GM21447 (cell line): ENCODE measurements around the gene ZNF839.

ENCODE experiments used
- ATAC-seq: cut with Tn5 transposase; IDR thresholded peaks from one replicate; pipeline ENCODE4 v1.9.1; 2021; ENCODE audit not compliant: unreplicated experiment

ZNF839 gene

GRCh38 chr14:102377696-102378095 lies 58.1 kb downstream of the ZNF839 start:
- ATAC-seq = no peak

DNA sequence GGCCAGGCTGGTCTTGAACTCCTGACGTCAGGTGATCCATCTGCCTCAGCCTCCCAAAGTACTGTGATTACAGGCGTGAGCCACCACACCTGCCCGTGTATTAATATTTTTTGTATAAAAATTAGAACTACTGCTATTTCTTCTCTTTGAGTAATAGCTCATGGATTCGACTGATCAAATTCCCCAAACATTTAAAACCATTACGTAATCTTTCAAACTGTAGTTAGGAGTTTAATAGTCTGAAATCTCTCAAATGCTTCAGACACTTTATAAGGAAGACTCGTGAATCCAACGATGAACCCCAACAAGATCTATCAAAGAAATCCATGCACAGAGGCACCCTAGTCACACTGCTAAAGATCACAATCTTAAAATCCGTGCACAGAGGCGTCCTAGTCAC lies 59.3 kb downstream of the ZNF839 start:
- no peak for ATAC-seq

DNA sequence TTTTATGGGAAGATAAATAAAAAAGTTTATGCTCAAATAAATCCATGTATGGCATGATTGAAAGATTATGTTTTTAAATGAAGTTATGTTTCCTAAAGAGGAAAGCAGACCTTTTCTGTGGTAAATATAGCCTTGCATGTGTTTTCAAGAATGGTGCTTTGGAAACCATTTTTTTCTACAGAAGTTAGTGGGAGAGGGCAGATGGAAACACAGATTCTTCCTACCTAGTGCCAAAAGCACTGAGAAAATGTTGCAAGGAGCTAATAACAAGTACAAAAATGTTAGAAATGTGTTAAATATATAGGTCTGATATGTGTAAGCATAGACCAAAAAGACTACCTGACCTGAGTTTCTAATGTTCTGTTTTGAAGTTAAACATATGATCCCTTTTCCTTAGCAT lies 67.5 kb downstream of the ZNF839 start:
- no peak for ATAC-seq

GRCh38 chr14:102389246-102389645 lies 69.7 kb downstream of the ZNF839 start:
- ATAC-seq = no peak

DNA sequence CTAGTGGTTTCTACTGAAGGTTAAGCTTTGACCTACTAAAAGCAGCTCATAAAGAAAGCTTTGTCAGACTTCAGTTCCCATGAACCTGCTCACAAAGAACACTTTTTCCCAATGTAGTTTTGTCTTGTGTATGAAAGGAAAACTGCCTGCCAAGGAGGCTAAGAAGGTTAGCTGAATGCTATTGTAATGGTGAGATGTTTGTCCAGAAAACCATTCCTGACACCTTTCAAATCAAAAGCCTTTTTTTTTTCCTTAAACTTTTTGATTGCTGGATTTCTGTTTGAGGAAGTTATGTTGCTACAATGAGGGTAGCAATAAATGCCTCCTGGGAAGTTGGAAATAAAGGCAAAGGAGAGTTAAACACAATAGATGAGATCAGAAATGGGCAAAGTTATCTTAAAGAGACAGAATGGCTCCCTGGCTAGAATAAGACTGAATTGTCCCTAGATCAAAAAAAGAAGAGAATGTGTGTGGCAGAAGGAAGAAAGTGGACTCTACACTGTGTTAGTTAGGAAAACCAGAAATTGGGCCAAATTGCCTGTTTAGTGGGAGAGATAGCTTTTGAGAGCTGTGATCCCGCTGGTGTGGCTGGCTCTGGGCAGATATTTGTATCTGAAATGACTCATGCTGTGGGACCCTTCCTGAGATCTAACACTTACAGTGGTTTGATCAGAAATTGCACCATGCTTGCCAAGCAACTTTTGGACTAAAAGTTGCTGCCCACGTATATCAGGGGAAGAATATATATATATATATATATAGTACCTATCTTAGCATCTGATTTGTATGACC lies 70.7 kb downstream of the ZNF839 start:
- ATAC-seq = no peak
